Measurements from ENCODE around the gene RAB43. TPM values are rescaled to one million over a fixed set of nuclear protein-coding genes. Genes with fewer than 3 reads are reported as not detected.

Gene RAB43
- total RNA-seq, 2 experiments from 2014 or later = 47.5 to 48.1 TPM

- ChIA-PET POLR2A (no interaction called here), CTCF (no interaction called here)
- H3K4me1 Mint-ChIP-seq (ENCODE audit: low read depth) = peaks cover 23% of the 10 kb centered on the region
- peak overlapping the region; percentile 34 for H3K27ac Mint-ChIP-seq
- DNase-seq = no peak
- no peak overlapping the region for H3K27ac ChIP-seq (ENCODE audit: low read depth in 1 of 2, low read length in 2 of 2)
- H3K36me3 ChIP-seq (ENCODE audit: insufficient read depth, low read length) = no peaks in the 10 kb centered on the region
- no peaks in the 10 kb centered on the region for H3K27me3 ChIP-seq (ENCODE audit: control insufficient read depth in 1 of 2, insufficient read depth in 2 of 2, low read length in 2 of 2)
- H3K27me3 Mint-ChIP-seq = no peaks in the 10 kb centered on the region
- peaks cover 4% of the 10 kb centered on the region for H3K4me1 ChIP-seq (ENCODE audit: insufficient read depth, low read length)
- intact Hi-C loops (cut with DNase I, micrococcal nuclease) = loop anchor here (5.0 kb wide), 2 partner anchors 35 to 110 kb away; no protein-coding TSS in a partner anchor
- H3K4me3 Mint-ChIP-seq = no peak overlapping the region
- no peaks in the 10 kb centered on the region for H3K36me3 Mint-ChIP-seq (ENCODE audit: low read depth)
- no peaks in the 10 kb centered on the region for H3K9me3 Mint-ChIP-seq
- TF ChIP-seq CTCF (IDR thresholded peaks at IDR 0.05) = no peak
- no peak overlapping the region for H3K4me3 ChIP-seq (ENCODE audit: low read length)
- H3K9me3 ChIP-seq (ENCODE audit: control insufficient read depth in 1 of 2, insufficient read depth in 1 of 2, low read length in 2 of 2) = no peaks in the 10 kb centered on the region
- no peak for ATAC-seq (ENCODE audit: poor library complexity)
Measured at GRCh38 chr3:129082026-129082425, 39.6 kb downstream of the RAB43 start.

- Histone ChIP-seq H3K36me3 (ENCODE audit: insufficient read depth, low read length) (no peaks in the 10 kb centered on the region), H3K27ac (ENCODE audit: low read depth in 1 of 2, low read length in 2 of 2) (no peak overlapping the region), H3K27me3 (ENCODE audit: control insufficient read depth in 1 of 2, insufficient read depth in 2 of 2, low read length in 2 of 2) (no peaks in the 10 kb centered on the region), H3K9me3 (ENCODE audit: control insufficient read depth in 1 of 2, insufficient read depth in 1 of 2, low read length in 2 of 2) (no peaks in the 10 kb centered on the region), H3K4me3 (ENCODE audit: low read length) (no peak overlapping the region), H3K4me1 (ENCODE audit: insufficient read depth, low read length) (peaks cover 4% of the 10 kb centered on the region)
- ATAC-seq (ENCODE audit: poor library complexity) (no peak), DNase-seq (no peak)
- Mint-ChIP-seq H3K36me3 (ENCODE audit: low read depth) (no peaks in the 10 kb centered on the region), H3K27me3 (no peaks in the 10 kb centered on the region), H3K4me3 (no peak overlapping the region), H3K27ac (peak overlapping the region; percentile 34), H3K9me3 (no peaks in the 10 kb centered on the region), H3K4me1 (ENCODE audit: low read depth) (peaks cover 20% of the 10 kb centered on the region)
- no peak for TF ChIP-seq CTCF (IDR thresholded peaks at IDR 0.05)
- intact Hi-C loops (cut with DNase I, micrococcal nuclease) = loop anchor here (5.0 kb wide), 2 partner anchors 36 to 109 kb away; no protein-coding TSS in a partner anchor
- ChIA-PET POLR2A (no interaction called here), CTCF (interaction anchor here (1.4 kb wide), 1 partner anchor 164 kb away, joined by 3 read pairs; no protein-coding TSS in a partner anchor)
Measured at GRCh38 chr3:129081503-129081902, 40.1 kb downstream of the RAB43 start.

- Histone ChIP-seq H3K27me3 (ENCODE audit: control insufficient read depth in 1 of 2, insufficient read depth in 2 of 2, low read length in 2 of 2) (no peaks in the 10 kb centered on the region), H3K27ac (ENCODE audit: low read depth in 1 of 2, low read length in 2 of 2) (no peak overlapping the region), H3K36me3 (ENCODE audit: insufficient read depth, low read length) (no peaks in the 10 kb centered on the region), H3K9me3 (ENCODE audit: control insufficient read depth in 1 of 2, insufficient read depth in 1 of 2, low read length in 2 of 2) (no peaks in the 10 kb centered on the region), H3K4me1 (ENCODE audit: insufficient read depth, low read length) (no peaks in the 10 kb centered on the region), H3K4me3 (ENCODE audit: low read length) (no peak overlapping the region)
- ATAC-seq (ENCODE audit: poor library complexity) (no peak), DNase-seq (no peak)
- ChIA-PET POLR2A (no interaction called here), CTCF (no interaction called here)
- intact Hi-C loops (cut with DNase I, micrococcal nuclease) = no loop called here
- Mint-ChIP-seq H3K27ac (no peak overlapping the region), H3K36me3 (ENCODE audit: low read depth) (no peaks in the 10 kb centered on the region), H3K4me3 (no peak overlapping the region), H3K9me3 (no peaks in the 10 kb centered on the region), H3K4me1 (ENCODE audit: low read depth) (peaks cover 12% of the 10 kb centered on the region), H3K27me3 (no peaks in the 10 kb centered on the region)
- TF ChIP-seq CTCF (IDR thresholded peaks at IDR 0.05) = no peak
Measured at GRCh38 chr3:129078510-129078909, 43.1 kb downstream of the RAB43 start.

Measured in CD4-positive, alpha-beta T cell (primary cell).